ENCODE results near the gene ABHD16B. TPM values are rescaled to one million over a fixed set of nuclear protein-coding genes. Genes with fewer than 3 reads are reported as not detected.
A peak's percentile ranks its signal among the peaks of the same experiment; 100 is the strongest.

The ABHD16B gene
- total and polyA plus RNA-seq, 2 of the 13 experiments (the other 11 are each of a cell fraction or from before 2014, with no cell fraction given), result not detected

DNA sequence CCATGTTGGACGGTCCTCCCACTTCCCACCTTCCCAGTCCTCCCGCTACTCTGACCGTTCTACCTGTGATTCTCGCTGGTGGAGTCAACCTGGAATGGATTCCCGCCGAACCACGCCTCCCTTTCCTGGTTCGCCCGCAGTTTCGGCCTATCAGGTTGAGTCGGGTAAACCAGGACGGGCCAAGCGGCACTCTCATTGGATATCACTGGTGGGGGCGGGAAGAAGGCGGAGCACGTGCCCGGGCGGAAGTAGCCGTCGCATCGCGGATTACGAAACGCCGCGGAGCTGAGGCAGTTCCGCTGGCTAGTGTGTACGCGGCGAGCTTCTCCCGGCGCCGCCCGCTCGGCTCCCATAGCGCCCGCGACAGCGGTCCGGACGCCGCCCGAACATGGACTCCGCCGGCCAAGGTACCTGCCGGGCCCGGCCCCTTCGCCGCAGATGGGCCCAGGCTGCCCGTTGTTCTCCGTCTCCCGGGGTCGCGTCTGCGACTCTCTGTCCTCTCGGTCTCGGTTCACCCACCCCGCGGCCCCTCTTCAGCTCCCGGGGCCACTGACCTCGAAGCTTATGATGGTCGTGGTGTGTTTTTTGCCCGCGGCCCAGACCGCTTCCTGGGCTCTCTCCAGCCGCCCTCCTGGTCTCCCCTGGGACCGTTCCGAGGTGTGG, 3.8 kb downstream of the ABHD16B start, which contains the start of gene TPD52L2 (continued):
- TF ChIP-seq CAMTA2 (CRISPR knock-in tag; IDR thresholded peaks at IDR 0.05; ENCODE audit: borderline replicate concordance) (peak; percentile 89; the same call in 1 of the 2 replicates), ZNF552 (CRISPR knock-in tag; IDR thresholded peaks at IDR 0.05; ENCODE audit: borderline replicate concordance) (no peak; the same call in 1 of the 2 replicates), NCOA5 (CRISPR knock-in tag; IDR thresholded peaks at IDR 0.05) (no peak), ZFP41 (CRISPR knock-in tag; IDR thresholded peaks at IDR 0.05; ENCODE audit: borderline replicate concordance) (peak; percentile 91; the same call in 1 of the 2 replicates), SRSF4 (IDR thresholded peaks at IDR 0.05; ENCODE audit: low read depth, low read length, poor library complexity, severe bottlenecking) (no peak), REL (CRISPR knock-in tag; conservative IDR thresholded peaks at IDR 0.05) (peak; percentile 98), ZNF547 (CRISPR knock-in tag; IDR thresholded peaks at IDR 0.05) (peak; percentile 81), ZNF530 (CRISPR knock-in tag; IDR thresholded peaks at IDR 0.05; ENCODE audit: low read depth) (peak; percentile 93; the same call in 1 of the 2 replicates), AGO2 (optimal IDR thresholded peaks at IDR 0.05; ENCODE audit: low read depth, low read length) (peak; percentile 94), FOSL1 (CRISPR knock-in tag; IDR thresholded peaks at IDR 0.05; ENCODE audit: borderline replicate concordance) (peak; percentile 71), ZMYM2 (CRISPR knock-in tag; IDR thresholded peaks at IDR 0.05) (peak; percentile 50; the same call in 1 of the 2 replicates), FOXM1 (CRISPR knock-in tag; IDR thresholded peaks at IDR 0.05) (peak; percentile 75; the same call in 1 of the 2 replicates), ZNF354B (CRISPR knock-in tag; IDR thresholded peaks at IDR 0.05) (peak; percentile 98), NBN (conservative IDR thresholded peaks at IDR 0.05) (no peak), SCMH1 (CRISPR knock-in tag; IDR thresholded peaks at IDR 0.05; ENCODE audit: borderline replicate concordance) (no peak), ZNF30 (CRISPR knock-in tag; IDR thresholded peaks at IDR 0.05) (no peak), IKZF1 (IDR thresholded peaks at IDR 0.05) (no peak), HOXD1 (CRISPR knock-in tag; IDR thresholded peaks at IDR 0.05) (peak; percentile 82)
- TF ChIP-seq, protein P1, sequence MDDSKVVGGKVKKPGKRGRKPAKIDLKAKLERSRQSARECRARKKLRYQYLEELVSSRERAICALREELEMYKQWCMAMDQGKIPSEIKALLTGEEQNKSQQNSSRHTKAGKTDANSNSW (CRISPR knock-in tag; IDR thresholded peaks at IDR 0.05; ENCODE audit: borderline replicate concordance), result no peak
- TF ChIP-seq, protein P2, sequence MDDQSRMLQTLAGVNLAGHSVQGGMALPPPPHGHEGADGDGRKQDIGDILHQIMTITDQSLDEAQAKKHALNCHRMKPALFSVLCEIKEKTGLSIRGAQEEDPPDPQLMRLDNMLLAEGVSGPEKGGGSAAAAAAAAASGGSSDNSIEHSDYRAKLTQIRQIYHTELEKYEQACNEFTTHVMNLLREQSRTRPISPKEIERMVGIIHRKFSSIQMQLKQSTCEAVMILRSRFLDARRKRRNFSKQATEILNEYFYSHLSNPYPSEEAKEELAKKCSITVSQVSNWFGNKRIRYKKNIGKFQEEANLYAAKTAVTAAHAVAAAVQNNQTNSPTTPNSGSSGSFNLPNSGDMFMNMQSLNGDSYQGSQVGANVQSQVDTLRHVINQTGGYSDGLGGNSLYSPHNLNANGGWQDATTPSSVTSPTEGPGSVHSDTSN (CRISPR knock-in tag; IDR thresholded peaks at IDR 0.05; ENCODE audit: borderline replicate concordance), result no peak
- TF ChIP-seq, protein P3, sequence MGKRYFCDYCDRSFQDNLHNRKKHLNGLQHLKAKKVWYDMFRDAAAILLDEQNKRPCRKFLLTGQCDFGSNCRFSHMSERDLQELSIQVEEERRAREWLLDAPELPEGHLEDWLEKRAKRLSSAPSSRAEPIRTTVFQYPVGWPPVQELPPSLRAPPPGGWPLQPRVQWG (CRISPR knock-in tag; IDR thresholded peaks at IDR 0.05; ENCODE audit: borderline replicate concordance, low read depth), result peak; percentile 96
- TF ChIP-seq, protein P4, sequence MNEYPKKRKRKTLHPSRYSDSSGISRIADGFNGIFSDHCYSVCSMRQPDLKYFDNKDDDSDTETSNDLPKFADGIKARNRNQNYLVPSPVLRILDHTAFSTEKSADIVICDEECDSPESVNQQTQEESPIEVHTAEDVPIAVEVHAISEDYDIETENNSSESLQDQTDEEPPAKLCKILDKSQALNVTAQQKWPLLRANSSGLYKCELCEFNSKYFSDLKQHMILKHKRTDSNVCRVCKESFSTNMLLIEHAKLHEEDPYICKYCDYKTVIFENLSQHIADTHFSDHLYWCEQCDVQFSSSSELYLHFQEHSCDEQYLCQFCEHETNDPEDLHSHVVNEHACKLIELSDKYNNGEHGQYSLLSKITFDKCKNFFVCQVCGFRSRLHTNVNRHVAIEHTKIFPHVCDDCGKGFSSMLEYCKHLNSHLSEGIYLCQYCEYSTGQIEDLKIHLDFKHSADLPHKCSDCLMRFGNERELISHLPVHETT (CRISPR knock-in tag; conservative IDR thresholded peaks at IDR 0.05), result peak; percentile 97
- TF ChIP-seq, protein P5, sequence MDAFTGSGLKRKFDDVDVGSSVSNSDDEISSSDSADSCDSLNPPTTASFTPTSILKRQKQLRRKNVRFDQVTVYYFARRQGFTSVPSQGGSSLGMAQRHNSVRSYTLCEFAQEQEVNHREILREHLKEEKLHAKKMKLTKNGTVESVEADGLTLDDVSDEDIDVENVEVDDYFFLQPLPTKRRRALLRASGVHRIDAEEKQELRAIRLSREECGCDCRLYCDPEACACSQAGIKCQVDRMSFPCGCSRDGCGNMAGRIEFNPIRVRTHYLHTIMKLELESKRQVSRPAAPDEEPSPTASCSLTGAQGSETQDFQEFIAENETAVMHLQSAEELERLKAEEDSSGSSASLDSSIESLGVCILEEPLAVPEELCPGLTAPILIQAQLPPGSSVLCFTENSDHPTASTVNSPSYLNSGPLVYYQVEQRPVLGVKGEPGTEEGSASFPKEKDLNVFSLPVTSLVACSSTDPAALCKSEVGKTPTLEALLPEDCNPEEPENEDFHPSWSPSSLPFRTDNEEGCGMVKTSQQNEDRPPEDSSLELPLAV (CRISPR knock-in tag; conservative IDR thresholded peaks at IDR 0.05; ENCODE audit: low read depth), result no peak
- TF ChIP-seq, protein P6, sequence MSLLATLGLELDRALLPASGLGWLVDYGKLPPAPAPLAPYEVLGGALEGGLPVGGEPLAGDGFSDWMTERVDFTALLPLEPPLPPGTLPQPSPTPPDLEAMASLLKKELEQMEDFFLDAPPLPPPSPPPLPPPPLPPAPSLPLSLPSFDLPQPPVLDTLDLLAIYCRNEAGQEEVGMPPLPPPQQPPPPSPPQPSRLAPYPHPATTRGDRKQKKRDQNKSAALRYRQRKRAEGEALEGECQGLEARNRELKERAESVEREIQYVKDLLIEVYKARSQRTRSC (CRISPR knock-in tag; IDR thresholded peaks at IDR 0.05; ENCODE audit: low read depth), result no peak

Data from HepG2 (cell line).